HEK293 (cell line): ENCODE measurements around the gene DPP6.

Experiments used
- CTCF ChIA-PET: fragments of 350-600 bp; formaldehyde crosslinking; extraction: SDS; loops from one replicate; lab custom pipeline; 2021; ENCODE audit warnings: antibody characterized with exemption; lab: Yijun Ruan, JAX
- POLR2A ChIA-PET: fragments of 300-600 bp; formaldehyde crosslinking; extraction: SDS; loops from one replicate; lab custom pipeline; 2020; ENCODE audit warnings: antibody characterized with exemption, inconsistent platforms; lab: Yijun Ruan, JAX
- H3K27ac ChIP-seq: fragments of 200-500 bp; sonication (Bioruptor generic); 2 replicates; pipeline ENCODE4 v1.5.1; 2014; ENCODE audit warnings: low read depth, low read length, control low read depth, inconsistent platforms; ENCODE audit errors: extremely low read depth
- H3K36me3 ChIP-seq, 2 experiments: fragments of 200-500 bp in 1 of 2; sonication (Bioruptor generic) in 1 of 2; 1 replicate in 1 of 2; 2 replicates in 1 of 2; pipeline ENCODE4 v1.5.1; 2014 to 2017; ENCODE audit warnings: inconsistent platforms in 2 of 2, low read length in 2 of 2; ENCODE audit not compliant: control insufficient read depth in 2 of 2, insufficient read depth in 1 of 2
- H3K4me1 ChIP-seq: fragments of 200-500 bp; sonication (Bioruptor generic); 2 replicates; pipeline ENCODE4 v1.5.1; 2014; ENCODE audit warnings: mild to moderate bottlenecking, low read length, inconsistent platforms; ENCODE audit not compliant: control insufficient read depth, insufficient read depth
- H3K4me3 ChIP-seq: 2 replicates; pipeline ENCODE4 v1.5.1; 2011; ENCODE audit warnings: low read depth, mild to moderate bottlenecking, control low read depth, low read length, moderate library complexity
- H3K9me3 ChIP-seq: fragments of 200-500 bp; sonication (Bioruptor generic); 2 replicates; pipeline ENCODE4 v1.5.1; 2014; ENCODE audit warnings: low read depth, low read length, inconsistent platforms; ENCODE audit not compliant: control insufficient read depth, insufficient read depth
- ATF2 ChIP-seq: fragments of 450-650 bp; formaldehyde crosslinking; IDR thresholded peaks from 2 replicates; pipeline ENCODE4 v1.5.1; 2016; ENCODE audit warnings: missing biosample characterization, missing genetic modification characterization, low read depth
- FEZF1 ChIP-seq: fragments of 450-650 bp; formaldehyde crosslinking; IDR thresholded peaks from 2 replicates; pipeline ENCODE4 v1.5.1; 2016; ENCODE audit warnings: missing biosample characterization, missing genetic modification characterization
- GLIS2 ChIP-seq: fragments of 450-650 bp; formaldehyde crosslinking; IDR thresholded peaks from 2 replicates; pipeline ENCODE4 v1.5.1; 2016; ENCODE audit warnings: missing biosample characterization, missing genetic modification characterization
- KLF17 ChIP-seq: fragments of 450-650 bp; formaldehyde crosslinking; IDR thresholded peaks from 2 replicates; pipeline ENCODE4 v1.5.1; 2016; ENCODE audit warnings: missing biosample characterization, missing genetic modification characterization
- PBX3 ChIP-seq: sonication (generic); formaldehyde crosslinking; IDR thresholded peaks from 2 replicates; pipeline ENCODE4 v1.8.1; 2022; ENCODE audit warnings: mild to moderate bottlenecking, moderate library complexity, missing genetic modification reagents
- REST ChIP-seq: fragments of 450-650 bp; formaldehyde crosslinking; IDR thresholded peaks from 2 replicates; pipeline ENCODE4 v1.5.1; 2016; ENCODE audit warnings: missing biosample characterization, missing genetic modification characterization
- TRIM28 ChIP-seq: IDR thresholded peaks from 2 replicates; pipeline ENCODE4 v1.6.1; 2011; ENCODE audit warnings: low read length, control low read depth, borderline replicate concordance
- ZNF169 ChIP-seq: fragments of 450-650 bp; formaldehyde crosslinking; IDR thresholded peaks from 2 replicates; pipeline ENCODE4 v1.5.1; 2016; ENCODE audit warnings: missing biosample characterization, missing genetic modification characterization
- ZNF24 ChIP-seq: fragments of 450-650 bp; formaldehyde crosslinking; IDR thresholded peaks from 2 replicates; pipeline ENCODE4 v1.5.1; 2016; ENCODE audit warnings: missing biosample characterization, missing genetic modification characterization
- ZNF274 ChIP-seq, 2 experiments: fragments of 200-500 bp in 1 of 2; fragments of 450-650 bp in 1 of 2; sonication (Bioruptor generic) in 1 of 2; formaldehyde crosslinking in 1 of 2; IDR thresholded peaks; 2 replicates each; pipeline versions ENCODE4 v1.5.1 to v1.6.1; 2014 to 2016; ENCODE audit warnings: borderline replicate concordance in 1 of 2, inconsistent platforms in 1 of 2, low read length in 1 of 2, missing biosample characterization in 1 of 2, missing genetic modification characterization in 1 of 2
- ZNF48 ChIP-seq: fragments of 450-650 bp; formaldehyde crosslinking; IDR thresholded peaks from 2 replicates; pipeline ENCODE4 v1.5.1; 2016; ENCODE audit warnings: missing biosample characterization, missing genetic modification characterization
- ZNF513 ChIP-seq: fragments of 450-650 bp; IDR thresholded peaks from 2 replicates; pipeline ENCODE4 v1.5.1; 2018; ENCODE audit warnings: missing biosample characterization, missing genetic modification characterization
- ZNF664 ChIP-seq: fragments of 450-650 bp; formaldehyde crosslinking; IDR thresholded peaks from 2 replicates; pipeline ENCODE4 v1.5.1; 2016; ENCODE audit warnings: missing biosample characterization, missing genetic modification characterization
- ZNF76 ChIP-seq: fragments of 450-650 bp; formaldehyde crosslinking; IDR thresholded peaks from 2 replicates; pipeline ENCODE4; 2016; ENCODE audit warnings: low read depth, missing biosample characterization, missing genetic modification characterization, borderline replicate concordance
- ZSCAN4 ChIP-seq: fragments of 450-650 bp; formaldehyde crosslinking; IDR thresholded peaks from 2 replicates; pipeline ENCODE4 v1.5.1; 2017; ENCODE audit warnings: missing biosample characterization, missing genetic modification characterization

Gene DPP6

GRCh38 chr7:154388999-154389398 is 336.8 kb downstream of the DPP6 start (continued):
- no peak for TF ChIP-seq ZNF513 (tag by site-specific recombination)

GRCh38 chr7:154390961-154391360 is 338.8 kb downstream of the DPP6 start:
- Histone ChIP-seq H3K36me3 (no peaks in the 10 kb centered on the region), H3K4me3 (no peak overlapping the region), H3K9me3 (no peaks in the 10 kb centered on the region), H3K4me1 (no peaks in the 10 kb centered on the region), H3K27ac (no peak overlapping the region)
- CTCF ChIA-PET: no interaction called here
- POLR2A ChIA-PET: no interaction called here
- TF ChIP-seq ZNF169 (tag by site-specific recombination) (no peak), ZNF48 (tag by site-specific recombination) (no peak), GLIS2 (no peak), TRIM28 (no peak)

- TF ChIP-seq ATF2 (0 out of 2 replicates have a peak, but pooled peaks have one; percentile 7), KLF17 (tag by site-specific recombination) (no peak), ZNF664 (tag by site-specific recombination) (no peak)
- Histone ChIP-seq H3K36me3 (no peaks in the 10 kb centered on the region), H3K4me1 (no peaks in the 10 kb centered on the region), H3K27ac (no peak overlapping the region), H3K4me3 (no peak overlapping the region), H3K9me3 (no peaks in the 10 kb centered on the region)
- POLR2A ChIA-PET: no interaction called here
- CTCF ChIA-PET: no interaction called here
These were observed 342.6 kb downstream of the DPP6 start for GRCh38 chr7:154394804-154395203.

GRCh38 chr7:154406312-154406711 is 354.1 kb downstream of the DPP6 start:
- no peak overlapping the region for H3K27ac ChIP-seq
- no peaks in the 10 kb centered on the region for H3K36me3 ChIP-seq
- CTCF ChIA-PET: interaction anchor here (0.6 kb wide), 1 partner anchor 1478 kb away, joined by 5 read pairs; no protein-coding TSS in a partner anchor
- POLR2A ChIA-PET: no interaction called here
- peak; percentile 76 for TF ChIP-seq ZSCAN4
- TF ChIP-seq FEZF1: no peak
- H3K4me3 ChIP-seq: no peak overlapping the region
- no peaks in the 10 kb centered on the region for H3K4me1 ChIP-seq
- no peaks in the 10 kb centered on the region for H3K9me3 ChIP-seq

GRCh38 chr7:154409703-154410311 is 357.6 kb downstream of the DPP6 start:
- Histone ChIP-seq H3K4me3 (no peak overlapping the region), H3K9me3 (no peaks in the 10 kb centered on the region), H3K4me1 (no peaks in the 10 kb centered on the region), H3K36me3 (no peaks in the 10 kb centered on the region), H3K27ac (no peak overlapping the region)
- ChIA-PET CTCF (no interaction called here), POLR2A (no interaction called here)
- no peak for TF ChIP-seq ZNF274 (IDR thresholded peaks at IDR 0.05; ENCODE audit: low read length)
- no peak for TF ChIP-seq ZNF274 (tag by site-specific recombination; IDR thresholded peaks at IDR 0.05; ENCODE audit: borderline replicate concordance)
- no peak for TF ChIP-seq PBX3
- peak; percentile 93 for TF ChIP-seq REST (tag by site-specific recombination)
- no peak for TF ChIP-seq ZNF76 (tag by site-specific recombination)
- no peak for TF ChIP-seq ZNF24 (tag by site-specific recombination)
